Measurements from ENCODE around the gene PLXNA4.

PLXNA4 gene

GRCh38 chr7:132514430-132514829 is 61.8 kb downstream of the PLXNA4 start:
- H3K4me3 ChIP-seq (ENCODE audit: low read depth, low read length), result no peak overlapping the region
- TF ChIP-seq, protein P1, sequence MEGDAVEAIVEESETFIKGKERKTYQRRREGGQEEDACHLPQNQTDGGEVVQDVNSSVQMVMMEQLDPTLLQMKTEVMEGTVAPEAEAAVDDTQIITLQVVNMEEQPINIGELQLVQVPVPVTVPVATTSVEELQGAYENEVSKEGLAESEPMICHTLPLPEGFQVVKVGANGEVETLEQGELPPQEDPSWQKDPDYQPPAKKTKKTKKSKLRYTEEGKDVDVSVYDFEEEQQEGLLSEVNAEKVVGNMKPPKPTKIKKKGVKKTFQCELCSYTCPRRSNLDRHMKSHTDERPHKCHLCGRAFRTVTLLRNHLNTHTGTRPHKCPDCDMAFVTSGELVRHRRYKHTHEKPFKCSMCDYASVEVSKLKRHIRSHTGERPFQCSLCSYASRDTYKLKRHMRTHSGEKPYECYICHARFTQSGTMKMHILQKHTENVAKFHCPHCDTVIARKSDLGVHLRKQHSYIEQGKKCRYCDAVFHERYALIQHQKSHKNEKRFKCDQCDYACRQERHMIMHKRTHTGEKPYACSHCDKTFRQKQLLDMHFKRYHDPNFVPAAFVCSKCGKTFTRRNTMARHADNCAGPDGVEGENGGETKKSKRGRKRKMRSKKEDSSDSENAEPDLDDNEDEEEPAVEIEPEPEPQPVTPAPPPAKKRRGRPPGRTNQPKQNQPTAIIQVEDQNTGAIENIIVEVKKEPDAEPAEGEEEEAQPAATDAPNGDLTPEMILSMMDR (IDR thresholded peaks at IDR 0.05; ENCODE audit: low read depth, low read length), result no peak

GRCh38 chr7:132511921-132512320 is 64.3 kb downstream of the PLXNA4 start:
- no peak overlapping the region for H3K4me3 ChIP-seq (ENCODE audit: low read depth, low read length)
- TF ChIP-seq, protein P1 (IDR thresholded peaks at IDR 0.05; ENCODE audit: low read depth, low read length), result no peak

GRCh38 chr7:132511387-132511786 is 64.9 kb downstream of the PLXNA4 start:
- no peak overlapping the region for H3K4me3 ChIP-seq (ENCODE audit: low read depth, low read length)
- TF ChIP-seq, protein P1 (IDR thresholded peaks at IDR 0.05; ENCODE audit: low read depth, low read length), result no peak

GRCh38 chr7:132509643-132510042 is 66.6 kb downstream of the PLXNA4 start:
- TF ChIP-seq, protein P1 (IDR thresholded peaks at IDR 0.05; ENCODE audit: low read depth, low read length), result no peak
- H3K4me3 ChIP-seq (ENCODE audit: low read depth, low read length), result no peak overlapping the region

- no peak overlapping the region for H3K4me3 ChIP-seq (ENCODE audit: low read depth, low read length)
- TF ChIP-seq, protein P1 (IDR thresholded peaks at IDR 0.05; ENCODE audit: low read depth, low read length), result no peak
These were observed 67.4 kb downstream of the PLXNA4 start for GRCh38 chr7:132508724-132509353.

DNA sequence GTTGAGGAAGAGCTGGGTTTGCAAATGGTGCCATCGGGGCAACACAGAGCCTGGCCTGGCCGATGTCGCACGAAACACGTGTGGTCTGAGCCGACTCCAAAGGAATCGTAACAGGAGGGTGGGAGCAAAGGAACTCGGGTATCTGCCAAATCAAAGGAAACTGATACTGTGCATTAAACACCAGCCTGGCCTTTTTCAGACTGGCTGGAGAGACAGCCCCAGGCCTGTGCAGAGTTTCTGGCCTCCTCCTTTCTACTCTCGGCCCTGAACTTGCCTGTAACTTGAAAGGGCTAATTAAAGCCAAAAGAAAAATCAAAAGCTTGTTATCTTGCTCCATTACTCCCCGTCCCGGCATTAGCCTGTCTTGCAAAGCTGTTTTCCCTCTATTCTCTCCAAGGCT is 71.4 kb downstream of the PLXNA4 start:
- TF ChIP-seq, protein P1 (IDR thresholded peaks at IDR 0.05; ENCODE audit: low read depth, low read length), result no peak

GRCh38 chr7:132504071-132504470 is 72.2 kb downstream of the PLXNA4 start:
- H3K4me3 ChIP-seq (ENCODE audit: low read depth, low read length), result no peak overlapping the region
- TF ChIP-seq, protein P1 (IDR thresholded peaks at IDR 0.05; ENCODE audit: low read depth, low read length), result no peak

More for the DNA sequence above, 71.4 kb downstream of the PLXNA4 start:
- H3K4me3 ChIP-seq (ENCODE audit: low read depth, low read length), result no peak overlapping the region

All from WI38 (cell line).